CD4-positive, alpha-beta T cell (primary cell): ENCODE measurements around the gene USP44. TPM values are rescaled to one million over a fixed set of nuclear protein-coding genes. Genes with fewer than 3 reads are reported as not detected.
A peak's percentile ranks its signal among the peaks of the same experiment; 100 is the strongest.

Experiments
- ATAC-seq: fragments of 200-7000 bp; cut with Tn5 transposase; one replicate; pipeline ENCODE4 v1.10.0; 2022; ENCODE audit warnings: mild to moderate bottlenecking; ENCODE audit not compliant: poor library complexity
- CTCF ChIA-PET: fragments of 350-600 bp; sonication (Branson Sonifier 250); formaldehyde crosslinking; loops from one replicate; lab custom pipeline; 2021; ENCODE audit warnings: antibody characterized with exemption, inconsistent platforms; lab: Charles Lee
- POLR2A ChIA-PET: fragments of 350-600 bp; sonication (Branson Sonifier 250); formaldehyde crosslinking; loops from one replicate; lab custom pipeline; 2021; ENCODE audit warnings: antibody characterized with exemption, inconsistent platforms; lab: Charles Lee
- DNase-seq, 14 experiments: peaks; one replicate each; pipeline ENCODE4 v3.0.0-alpha.2; 2013 to 2020; ENCODE audit warnings: mixed read lengths in 2 of 14
- H3K27ac ChIP-seq, 2 donors: one replicate each; pipeline versions ENCODE4 v1.5.1 to v1.7.0; 2013; ENCODE audit warnings: low read length in 2 of 2, low read depth in 1 of 2, mild to moderate bottlenecking in 1 of 2
- H3K27me3 ChIP-seq, 2 experiments: 1 replicate in 1 of 2; 2 replicates in 1 of 2; pipeline versions ENCODE4 v1.6.1 to v1.7.0; 2013; ENCODE audit warnings: low read length in 2 of 2, control low read depth in 1 of 2, mild to moderate bottlenecking in 1 of 2, moderate library complexity in 1 of 2; ENCODE audit not compliant: insufficient read depth in 2 of 2, control insufficient read depth in 1 of 2
- H3K36me3 ChIP-seq: one replicate; pipeline ENCODE4 v1.6.1; 2013; ENCODE audit warnings: low read length, control low read depth; ENCODE audit not compliant: insufficient read depth
- H3K4me1 ChIP-seq: one replicate; pipeline ENCODE4 v1.6.1; 2013; ENCODE audit warnings: low read length, control low read depth; ENCODE audit not compliant: insufficient read depth
- H3K4me3 ChIP-seq: one replicate; pipeline ENCODE4 v1.5.1; 2013; ENCODE audit warnings: mild to moderate bottlenecking, low read length, moderate library complexity
- H3K9me3 ChIP-seq, 2 experiments: 1 replicate in 1 of 2; 2 replicates in 1 of 2; pipeline versions ENCODE4 v1.6.1 to v1.7.0; 2013; ENCODE audit warnings: low read length in 2 of 2, mild to moderate bottlenecking in 2 of 2, control low read depth in 1 of 2, moderate library complexity in 1 of 2; ENCODE audit not compliant: control insufficient read depth in 1 of 2, insufficient read depth in 1 of 2
- H3K27ac Mint-ChIP-seq: one replicate; pipeline ENCODE4 v1.8.0; 2020; ENCODE audit warnings: mixed read lengths
- H3K27me3 Mint-ChIP-seq: one replicate; pipeline ENCODE4 v1.8.0; 2021; ENCODE audit warnings: mixed read lengths
- H3K36me3 Mint-ChIP-seq: one replicate; pipeline ENCODE4 v1.8.0; 2021; ENCODE audit warnings: low read depth, mixed read lengths
- H3K4me1 Mint-ChIP-seq: one replicate; pipeline ENCODE4 v1.8.0; 2021; ENCODE audit warnings: low read depth, mixed read lengths
- H3K4me3 Mint-ChIP-seq: one replicate; pipeline ENCODE4 v1.8.0; 2020; ENCODE audit warnings: mild to moderate bottlenecking, mixed read lengths
- H3K9me3 Mint-ChIP-seq: one replicate; pipeline ENCODE4 v1.8.0; 2020; ENCODE audit warnings: mixed read lengths
- CTCF ChIP-seq: fragments of 200-600 bp; IDR thresholded peaks from one replicate; pipeline ENCODE4 v1.8.0; 2022; ENCODE audit warnings: antibody characterized with exemption, mild to moderate bottlenecking
- intact Hi-C, 2 experiments: fragments of 100-400 bp; cut with DNase I in 1 of 2; cut with micrococcal nuclease in 1 of 2; formaldehyde crosslinking; loops; one replicate each; pipeline versions ENCODE4 v1.15.1 to v1.9.0; 2023 to 2025; cut with DNase I, micrococcal nuclease
- total RNA-seq, 174 experiments: library from RNA in 2 of 174; stranded (reverse) in 2 of 174; gene quantifications; one replicate each; pipeline ENCODE4 v1.2.3 and lab custom pipeline; 2021 to 2026

USP44 gene
- total RNA-seq, 2 experiments from 2014 or later, result 1.3 to 1.5 TPM

- no peaks in the 10 kb centered on the region for H3K36me3 Mint-ChIP-seq
- Histone ChIP-seq H3K27me3 (peaks cover 0 to 4% of the 10 kb centered on the region in 2 experiments), H3K9me3 (no peaks in the 10 kb centered on the region), H3K27ac (no peak overlapping the region), H3K36me3 (no peaks in the 10 kb centered on the region), H3K4me3 (no peak overlapping the region), H3K4me1 (peaks cover 3% of the 10 kb centered on the region)
- no peak overlapping the region for H3K27ac Mint-ChIP-seq
- H3K27me3 Mint-ChIP-seq, result peaks cover 22% of the 10 kb centered on the region
- no peak overlapping the region for H3K4me3 Mint-ChIP-seq
- intact Hi-C loops, result no loop called here
- CTCF ChIA-PET, result no interaction called here
- ATAC-seq (no peak), DNase-seq (no peak)
- POLR2A ChIA-PET, result interaction anchor here (1.1 kb wide), 1 partner anchor 104 kb away, joined by 3 read pairs; the partner anchor contains the start of gene METAP2
- H3K4me1 Mint-ChIP-seq, result peaks cover 10% of the 10 kb centered on the region
- TF ChIP-seq CTCF, result no peak
- H3K9me3 Mint-ChIP-seq, result no peaks in the 10 kb centered on the region
These were observed 26.5 kb upstream of the USP44 start for GRCh38 chr12:95577820-95578219.

- Histone ChIP-seq H3K36me3 (no peaks in the 10 kb centered on the region), H3K9me3 (no peaks in the 10 kb centered on the region), H3K27ac (no peak overlapping the region), H3K4me3 (no peak overlapping the region), H3K4me1 (peaks cover 3% of the 10 kb centered on the region), H3K27me3 (peaks cover 0 to 4% of the 10 kb centered on the region in 2 experiments)
- peak; percentile 24 for TF ChIP-seq CTCF
- ATAC-seq, result no peak
- Mint-ChIP-seq H3K9me3 (no peaks in the 10 kb centered on the region), H3K36me3 (no peaks in the 10 kb centered on the region), H3K27ac (no peak overlapping the region), H3K27me3 (peaks cover 22% of the 10 kb centered on the region), H3K4me3 (no peak overlapping the region), H3K4me1 (peaks cover 18% of the 10 kb centered on the region)
- no peak for DNase-seq
- ChIA-PET CTCF (no interaction called here), POLR2A (no interaction called here)
- intact Hi-C loops, result no loop called here
These were observed 23.6 kb upstream of the USP44 start for GRCh38 chr12:95574799-95575452.

GRCh38 chr12:95573951-95574576 lies 22.8 kb upstream of the USP44 start:
- Mint-ChIP-seq H3K4me1 (peaks cover 18% of the 10 kb centered on the region), H3K36me3 (no peaks in the 10 kb centered on the region), H3K9me3 (no peaks in the 10 kb centered on the region), H3K4me3 (no peak overlapping the region), H3K27ac (no peak overlapping the region), H3K27me3 (peaks cover 22% of the 10 kb centered on the region)
- no peaks in the 10 kb centered on the region for H3K36me3 ChIP-seq
- POLR2A ChIA-PET, result no interaction called here
- H3K9me3 ChIP-seq, result no peaks in the 10 kb centered on the region
- intact Hi-C loops, result no loop called here
- peaks cover 3% of the 10 kb centered on the region for H3K4me1 ChIP-seq
- no peak for ATAC-seq
- H3K27me3 ChIP-seq, result peaks cover 0 to 4% of the 10 kb centered on the region in 2 experiments
- TF ChIP-seq CTCF, result no peak
- H3K4me3 ChIP-seq, result no peak overlapping the region
- DNase-seq, result no peak
- H3K27ac ChIP-seq, result no peak overlapping the region
- CTCF ChIA-PET, result interaction anchor here (0.6 kb wide), 1 partner anchor 601 kb away, joined by 3 read pairs; no protein-coding TSS in a partner anchor
